Fibroblast of skin of left biceps (primary cell): ENCODE data around the gene CCDC92.
"Not testable (repeated sequence)": the region's sequence is repeated elsewhere in the genome, so short reads cannot be mapped to it uniquely, and the experiment has no call there.

ENCODE experiments used
- DNase-seq, 2 experiments: peaks; one replicate each; pipeline ENCODE4 v3.0.0-alpha.2; 2013; ENCODE audit warnings: low read depth in 2 of 2

CCDC92 gene

GRCh38 chr12:123949770-123950165, 22.9 kb downstream of the CCDC92 start:
- no peak for DNase-seq

GRCh38 chr12:123948796-123949769, 23.5 kb downstream of the CCDC92 start:
- no peak for DNase-seq

GRCh38 chr12:123948401-123948795, 24.2 kb downstream of the CCDC92 start:
- DNase-seq: no peak

GRCh38 chr12:123947531-123947930, 25.1 kb downstream of the CCDC92 start:
- not testable (repeated sequence) for DNase-seq

- DNase-seq: not testable (repeated sequence)
Observed at GRCh38 chr12:123946516-123947505, 25.8 kb downstream of the CCDC92 start.

- no peak for DNase-seq
Observed at GRCh38 chr12:123946152-123946515, 26.5 kb downstream of the CCDC92 start.

- DNase-seq: no peak
Observed at GRCh38 chr12:123945287-123946151, 27.1 kb downstream of the CCDC92 start.

GRCh38 chr12:123944696-123945095, 27.9 kb downstream of the CCDC92 start:
- no peak for DNase-seq

GRCh38 chr12:123943816-123944215, 28.8 kb downstream of the CCDC92 start:
- DNase-seq: no peak

- DNase-seq: peak in 1 of 2 experiments; percentile 18
Observed at GRCh38 chr12:123942911-123943648, 29.6 kb downstream of the CCDC92 start.

- DNase-seq: peak; percentile 72 to 75
Observed at GRCh38 chr12:123942238-123942653, 30.4 kb downstream of the CCDC92 start.

GRCh38 chr12:123941624-123942237, 30.9 kb downstream of the CCDC92 start:
- DNase-seq: no peak

- no peak for DNase-seq
Observed at GRCh38 chr12:123941000-123941399, 31.6 kb downstream of the CCDC92 start.

GRCh38 chr12:123940627-123940966, 32.0 kb downstream of the CCDC92 start:
- no peak for DNase-seq

GRCh38 chr12:123939716-123940626, 32.7 kb downstream of the CCDC92 start:
- DNase-seq: no peak

GRCh38 chr12:123938679-123939480, 33.8 kb downstream of the CCDC92 start:
- DNase-seq: no peak

GRCh38 chr12:123937707-123938591, 34.7 kb downstream of the CCDC92 start:
- DNase-seq: no peak
